ENCODE data around the gene MTHFD1L. TPM values are rescaled to one million over a fixed set of nuclear protein-coding genes. Genes with fewer than 3 reads are reported as not detected.

Gene MTHFD1L
- total RNA-seq, 4 donors from 2014 or later: 4.3 to 23.1 (median 4.7) TPM

DNA sequence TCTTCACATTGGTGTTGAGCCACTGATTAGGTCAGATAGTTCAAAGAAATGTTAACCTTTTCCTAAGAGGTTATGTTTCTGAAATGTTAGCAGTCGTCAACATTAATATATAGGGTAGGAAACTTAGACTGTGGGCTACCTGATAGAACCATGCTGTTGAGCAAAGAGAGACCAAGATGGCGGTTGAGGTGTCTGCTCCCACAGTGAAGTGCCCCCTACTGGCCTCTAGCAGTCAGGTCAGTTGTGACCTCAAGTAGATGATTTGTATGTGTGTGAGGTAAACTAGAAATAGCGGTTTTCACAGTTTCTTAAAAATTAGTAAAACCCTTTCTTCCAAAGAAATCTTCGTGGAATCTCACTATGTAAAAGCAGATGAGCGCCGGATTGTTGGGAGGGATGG, 40.3 kb downstream of the MTHFD1L start:
- H3K27ac ChIP-seq: no peak overlapping the region
- TF ChIP-seq CTCF (IDR thresholded peaks at IDR 0.05): no peak
- TF ChIP-seq POLR2A (IDR thresholded peaks at IDR 0.05): no peak
- no peaks in the 10 kb centered on the region for H3K36me3 ChIP-seq
- no peaks in the 10 kb centered on the region for H3K27me3 ChIP-seq
- no peak overlapping the region for H3K4me3 ChIP-seq
- no peaks in the 10 kb centered on the region for H3K9me3 ChIP-seq
- no peaks in the 10 kb centered on the region for H3K4me1 ChIP-seq
- no peak for DNase-seq

GRCh38 chr6:150906641-150907326, 41.3 kb downstream of the MTHFD1L start:
- Histone ChIP-seq H3K4me1 (no peaks in the 10 kb centered on the region), H3K4me3 (no peak overlapping the region), H3K9me3 (no peaks in the 10 kb centered on the region), H3K27me3 (no peaks in the 10 kb centered on the region), H3K36me3 (no peaks in the 10 kb centered on the region), H3K27ac (no peak overlapping the region)
- DNase-seq: no peak
- TF ChIP-seq CTCF (IDR thresholded peaks at IDR 0.05) (no peak), POLR2A (IDR thresholded peaks at IDR 0.05) (no peak)

GRCh38 chr6:150907383-150907782, 41.9 kb downstream of the MTHFD1L start:
- no peak overlapping the region for H3K27ac ChIP-seq
- no peaks in the 10 kb centered on the region for H3K9me3 ChIP-seq
- H3K4me3 ChIP-seq: no peak overlapping the region
- no peaks in the 10 kb centered on the region for H3K36me3 ChIP-seq
- no peak for DNase-seq
- H3K4me1 ChIP-seq: no peaks in the 10 kb centered on the region
- no peaks in the 10 kb centered on the region for H3K27me3 ChIP-seq
- TF ChIP-seq CTCF (IDR thresholded peaks at IDR 0.05): no peak
- no peak for TF ChIP-seq POLR2A (IDR thresholded peaks at IDR 0.05)

GRCh38 chr6:150908901-150909300, 43.4 kb downstream of the MTHFD1L start:
- H3K27me3 ChIP-seq: no peaks in the 10 kb centered on the region
- no peak for DNase-seq
- no peak overlapping the region for H3K4me3 ChIP-seq
- TF ChIP-seq POLR2A (IDR thresholded peaks at IDR 0.05): no peak
- TF ChIP-seq CTCF (IDR thresholded peaks at IDR 0.05): no peak
- no peaks in the 10 kb centered on the region for H3K4me1 ChIP-seq
- H3K9me3 ChIP-seq: no peaks in the 10 kb centered on the region
- no peaks in the 10 kb centered on the region for H3K36me3 ChIP-seq
- no peak overlapping the region for H3K27ac ChIP-seq

GRCh38 chr6:150910561-150910960, 45.1 kb downstream of the MTHFD1L start:
- TF ChIP-seq POLR2A (IDR thresholded peaks at IDR 0.05) (no peak), CTCF (IDR thresholded peaks at IDR 0.05) (no peak)
- no peak overlapping the region for H3K27ac ChIP-seq

DNA sequence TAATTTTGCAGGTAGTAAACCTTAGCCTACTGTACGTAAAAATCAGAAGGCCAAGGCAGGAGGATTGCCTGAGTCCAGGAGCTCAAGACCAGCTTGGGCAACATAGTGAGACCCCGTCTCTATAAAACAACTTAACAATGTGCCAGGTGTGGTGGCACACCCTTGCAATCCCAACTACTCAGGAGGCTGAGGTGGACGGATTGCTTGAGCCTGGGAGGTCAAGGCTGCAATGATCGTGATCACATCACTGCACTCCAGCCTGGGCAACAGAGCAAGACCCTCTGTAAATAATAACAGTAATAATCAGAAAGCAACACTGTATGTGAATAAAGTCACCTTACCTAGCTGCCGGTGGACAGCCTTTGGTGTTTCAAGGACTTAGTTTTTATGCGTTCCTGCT, 48.9 kb downstream of the MTHFD1L start:
- TF ChIP-seq CTCF (IDR thresholded peaks at IDR 0.05): no peak
- TF ChIP-seq POLR2A (IDR thresholded peaks at IDR 0.05): no peak
- no peak overlapping the region for H3K27ac ChIP-seq
- H3K4me1 ChIP-seq: no peaks in the 10 kb centered on the region
- DNase-seq: no peak
- H3K9me3 ChIP-seq: no peaks in the 10 kb centered on the region
- no peaks in the 10 kb centered on the region for H3K27me3 ChIP-seq
- no peak overlapping the region for H3K4me3 ChIP-seq
- no peaks in the 10 kb centered on the region for H3K36me3 ChIP-seq

More at GRCh38 chr6:150910561-150910960, 45.1 kb downstream of the MTHFD1L start:
- DNase-seq: no peak
- H3K4me3 ChIP-seq: no peak overlapping the region
- H3K27me3 ChIP-seq: no peaks in the 10 kb centered on the region
- no peaks in the 10 kb centered on the region for H3K9me3 ChIP-seq
- H3K4me1 ChIP-seq: no peaks in the 10 kb centered on the region
- H3K36me3 ChIP-seq: no peaks in the 10 kb centered on the region

Data from Peyer's patch (tissue), 4 donors.